K562 (cell line): ENCODE results near the gene ZGLP1. TPM values are rescaled to one million over a fixed set of nuclear protein-coding genes. Genes with fewer than 3 reads are reported as not detected.

Experiments used
- HNRNPH1 ChIP-seq: fragments of 200-400 bp; formaldehyde crosslinking; optimal IDR thresholded peaks from 2 replicates; pipeline ENCODE3; 2017; ENCODE audit warnings: low read depth, mild to moderate bottlenecking, low read length, moderate library complexity
- SRSF3 ChIP-seq: fragments of 200-400 bp; formaldehyde crosslinking; IDR thresholded peaks from 2 replicates; pipeline ENCODE4 v1.6.1; 2016; ENCODE audit warnings: mild to moderate bottlenecking, low read length, moderate library complexity; ENCODE audit not compliant: insufficient read depth
- U2AF2 ChIP-seq: fragments of 200-400 bp; formaldehyde crosslinking; optimal IDR thresholded peaks from 2 replicates; pipeline ENCODE3; 2017; ENCODE audit warnings: low read depth, mild to moderate bottlenecking, low read length
- polyA plus RNA-seq, 8 experiments: library from polyadenylated mRNA; depleted of rRNA in 4 of 8; stranded (reverse) in 5 of 8; unstranded in 3 of 8; fragments of >200 nt; fragmentation: Nextera tagmentation in 2 of 8; fragmentation: Illumina TruSeq in 1 of 8; extraction: Ambion mirVana in 2 of 8; extraction: Trizol in 1 of 8; gene quantifications; 2 replicates each; pipeline versions ENCODE4 v1.2.1 to v1.2.3, GENCODE V29; 2011 to 2014; ENCODE audit warnings: inconsistent platforms in 1 of 8, missing spikeins in 1 of 8
- total RNA-seq, 7 experiments: library from RNA; depleted of rRNA in 6 of 7; stranded (reverse); fragments of >200 nt in 6 of 7; fragmentation: Illumina TruSeq in 2 of 7; extraction: Trizol in 2 of 7; gene quantifications; 2 replicates each; pipeline versions ENCODE4 v1.2.1 to v1.2.3, GENCODE V29; 2011 to 2021; ENCODE audit warnings: low replicate concordance in 1 of 7
- TF ChIP-seq, protein P1 (sequence below), 2 experiments: fragments of 450-650 bp; IDR thresholded peaks; 2 replicates each; pipeline ENCODE4 v1.6.1; 2016; ENCODE audit warnings: mild to moderate bottlenecking in 2 of 2, borderline replicate concordance in 1 of 2, low read depth in 1 of 2, moderate library complexity in 1 of 2
- TF ChIP-seq, protein P2 (sequence below): fragments of 250-450 bp; sonication (Bioruptor Pico); IDR thresholded peaks from 2 replicates; pipeline ENCODE4 v1.8.0; 2022; ENCODE audit warnings: inconsistent platforms

The ZGLP1 gene
- total and polyA plus RNA-seq, 9 of the 15 experiments (the other 6 are each of a cell fraction or from before 2014, with no cell fraction given) = 0.24 to 4.5 (median 2.2) TPM

DNA sequence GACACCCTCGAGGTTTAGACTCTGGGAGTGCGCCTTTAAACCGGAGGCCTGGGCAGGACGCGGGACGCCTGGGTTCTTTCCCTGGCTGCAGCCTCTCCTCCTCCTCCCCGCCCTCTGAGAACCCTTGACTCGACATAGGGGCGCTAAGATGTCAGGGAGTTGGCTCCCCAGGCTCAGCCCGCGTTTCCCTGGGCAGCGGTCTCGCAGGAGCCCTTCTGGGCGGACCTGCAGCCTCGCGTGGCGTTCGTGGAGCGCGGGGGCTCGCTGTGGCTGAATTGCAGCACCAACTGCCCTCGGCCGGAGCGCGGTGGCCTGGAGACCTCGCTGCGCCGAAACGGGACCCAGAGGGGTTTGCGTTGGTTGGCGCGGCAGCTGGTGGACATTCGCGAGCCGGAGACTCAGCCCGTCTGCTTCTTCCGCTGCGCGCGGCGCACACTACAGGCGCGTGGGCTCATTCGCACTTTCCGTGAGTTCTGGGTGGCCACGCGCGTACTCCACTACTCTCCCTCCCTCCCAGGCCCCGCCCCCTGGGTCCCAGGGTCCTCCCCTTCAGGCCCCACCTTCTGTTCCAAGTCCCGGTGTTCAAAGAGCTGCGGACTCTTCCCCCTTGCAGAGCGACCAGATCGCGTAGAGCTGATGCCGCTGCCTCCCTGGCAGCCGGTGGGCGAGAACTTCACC is 18.6 kb downstream of the ZGLP1 start (continued):
- TF ChIP-seq, protein P1, sequence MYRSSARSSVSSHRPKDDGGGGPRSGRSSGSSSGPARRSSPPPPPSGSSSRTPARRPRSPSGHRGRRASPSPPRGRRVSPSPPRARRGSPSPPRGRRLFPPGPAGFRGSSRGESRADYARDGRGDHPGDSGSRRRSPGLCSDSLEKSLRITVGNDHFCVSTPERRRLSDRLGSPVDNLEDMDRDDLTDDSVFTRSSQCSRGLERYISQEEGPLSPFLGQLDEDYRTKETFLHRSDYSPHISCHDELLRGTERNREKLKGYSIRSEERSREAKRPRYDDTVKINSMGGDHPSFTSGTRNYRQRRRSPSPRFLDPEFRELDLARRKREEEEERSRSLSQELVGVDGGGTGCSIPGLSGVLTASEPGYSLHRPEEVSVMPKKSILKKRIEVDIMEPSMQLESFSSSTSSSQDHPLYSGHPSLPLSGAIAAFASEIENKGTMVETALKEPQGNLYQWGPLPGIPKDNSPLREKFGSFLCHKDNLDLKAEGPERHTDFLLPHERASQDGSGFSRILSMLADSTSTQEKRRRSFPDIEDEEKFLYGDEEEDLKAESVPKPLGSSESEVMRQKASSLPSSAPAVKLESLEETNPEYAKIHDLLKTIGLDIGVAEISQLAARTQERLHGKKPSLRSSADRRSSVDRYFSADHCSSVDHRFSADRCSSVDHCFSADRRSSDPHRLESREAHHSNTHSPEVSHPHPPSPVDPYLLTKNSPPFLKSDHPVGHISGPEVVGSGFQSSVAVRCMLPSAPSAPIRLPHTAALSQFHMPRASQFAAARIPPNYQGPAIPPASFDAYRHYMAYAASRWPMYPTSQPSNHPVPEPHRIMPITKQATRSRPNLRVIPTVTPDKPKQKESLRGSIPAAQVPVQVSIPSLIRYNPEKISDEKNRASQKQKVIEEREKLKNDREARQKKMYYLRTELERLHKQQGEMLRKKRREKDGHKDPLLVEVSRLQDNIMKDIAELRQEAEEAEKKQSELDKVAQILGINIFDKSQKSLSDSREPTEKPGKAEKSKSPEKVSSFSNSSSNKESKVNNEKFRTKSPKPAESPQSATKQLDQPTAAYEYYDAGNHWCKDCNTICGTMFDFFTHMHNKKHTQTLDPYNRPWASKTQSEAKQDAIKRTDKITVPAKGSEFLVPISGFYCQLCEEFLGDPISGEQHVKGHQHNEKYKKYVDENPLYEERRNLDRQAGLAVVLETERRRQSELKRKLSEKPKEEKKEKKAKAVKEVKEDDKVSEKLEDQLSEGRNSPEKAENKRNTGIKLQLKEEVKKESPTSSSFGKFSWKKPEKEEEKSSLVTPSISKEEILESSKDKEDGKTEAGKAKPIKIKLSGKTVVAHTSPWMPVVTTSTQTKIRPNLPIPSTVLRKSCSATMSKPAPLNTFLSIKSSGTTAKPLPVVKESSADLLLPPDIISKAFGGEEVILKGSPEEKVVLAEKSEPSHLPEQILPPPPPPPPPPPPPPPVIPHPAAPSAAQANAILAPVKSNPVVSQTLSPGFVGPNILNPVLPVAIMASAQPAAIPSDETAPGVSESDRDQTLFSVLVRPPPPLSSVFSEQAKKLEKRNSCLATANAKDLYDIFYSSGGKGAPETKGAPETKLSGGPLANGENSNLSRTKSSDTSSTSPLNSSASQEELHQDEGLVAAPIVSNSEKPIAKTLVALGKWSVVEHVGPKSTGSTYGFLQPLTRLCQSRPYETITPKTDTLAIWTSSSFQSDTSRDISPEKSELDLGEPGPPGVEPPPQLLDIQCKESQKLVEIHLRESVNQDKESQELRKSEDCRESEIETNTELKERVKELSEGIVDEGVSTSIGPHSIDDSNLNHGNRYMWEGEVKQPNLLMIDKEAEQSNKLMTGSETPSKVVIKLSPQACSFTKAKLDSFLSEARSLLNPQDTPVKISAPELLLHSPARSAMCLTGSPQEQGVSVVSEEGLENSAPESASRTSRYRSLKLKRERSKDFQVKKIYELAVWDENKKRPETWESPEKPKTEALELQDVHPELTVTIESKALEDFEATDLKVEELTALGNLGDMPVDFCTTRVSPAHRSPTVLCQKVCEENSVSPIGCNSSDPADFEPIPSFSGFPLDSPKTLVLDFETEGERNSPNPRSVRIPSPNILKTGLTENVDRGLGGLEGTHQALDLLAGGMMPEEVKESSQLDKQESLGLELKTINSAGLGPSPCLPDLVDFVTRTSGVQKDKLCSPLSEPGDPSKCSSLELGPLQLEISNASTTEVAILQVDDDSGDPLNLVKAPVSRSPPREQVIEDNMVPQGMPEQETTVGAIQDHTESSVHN (IDR thresholded peaks at IDR 0.05; ENCODE audit: borderline replicate concordance in 1 of 2, low read depth in 1 of 2) = no peak
- TF ChIP-seq SRSF3 (no peak), U2AF2 (no peak), HNRNPH1 (no peak)
- TF ChIP-seq, protein P2, sequence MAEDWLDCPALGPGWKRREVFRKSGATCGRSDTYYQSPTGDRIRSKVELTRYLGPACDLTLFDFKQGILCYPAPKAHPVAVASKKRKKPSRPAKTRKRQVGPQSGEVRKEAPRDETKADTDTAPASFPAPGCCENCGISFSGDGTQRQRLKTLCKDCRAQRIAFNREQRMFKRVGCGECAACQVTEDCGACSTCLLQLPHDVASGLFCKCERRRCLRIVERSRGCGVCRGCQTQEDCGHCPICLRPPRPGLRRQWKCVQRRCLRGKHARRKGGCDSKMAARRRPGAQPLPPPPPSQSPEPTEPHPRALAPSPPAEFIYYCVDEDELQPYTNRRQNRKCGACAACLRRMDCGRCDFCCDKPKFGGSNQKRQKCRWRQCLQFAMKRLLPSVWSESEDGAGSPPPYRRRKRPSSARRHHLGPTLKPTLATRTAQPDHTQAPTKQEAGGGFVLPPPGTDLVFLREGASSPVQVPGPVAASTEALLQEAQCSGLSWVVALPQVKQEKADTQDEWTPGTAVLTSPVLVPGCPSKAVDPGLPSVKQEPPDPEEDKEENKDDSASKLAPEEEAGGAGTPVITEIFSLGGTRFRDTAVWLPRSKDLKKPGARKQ (CRISPR knock-in tag) = no peak
